ENCODE data around the gene ERF. TPM values are rescaled to one million over a fixed set of nuclear protein-coding genes. Genes with fewer than 3 reads are reported as not detected.
A peak's percentile ranks its signal among the peaks of the same experiment; 100 is the strongest.

Gene ERF
- total RNA-seq, 2 experiments from 2014 or later: 56.5 to 57.9 TPM

DNA sequence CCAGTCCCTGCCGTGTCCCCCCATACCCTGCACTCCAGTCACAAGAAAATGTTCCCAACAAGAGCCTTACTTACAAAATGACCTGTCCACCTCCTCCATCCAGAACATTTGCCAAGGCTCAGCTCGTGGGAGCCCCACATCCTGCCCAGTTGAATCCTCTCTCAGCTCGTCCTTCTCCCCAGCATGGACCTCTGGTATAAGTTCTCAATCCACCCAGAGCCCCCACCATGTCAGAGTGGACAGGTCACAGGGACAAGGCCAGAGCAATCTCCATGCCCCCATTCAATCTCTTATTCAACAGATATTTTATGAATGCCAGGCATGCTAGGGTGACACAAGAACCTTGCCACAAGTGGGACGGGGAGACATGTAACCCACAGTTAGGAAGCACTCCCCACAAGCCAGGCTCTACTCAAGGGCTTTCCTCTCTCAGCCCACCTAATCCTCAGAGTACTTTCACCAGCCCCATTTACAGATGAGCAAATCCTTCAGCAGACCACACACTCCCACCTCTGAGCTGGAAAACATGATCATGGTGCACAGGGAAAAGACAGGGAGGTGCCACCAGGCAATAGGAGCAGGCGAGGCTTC is 52.5 kb downstream of the ERF start:
- Mint-ChIP-seq H3K4me3 (peak overlapping the region; percentile 71), H3K4me1 (peaks cover 83% of the 10 kb centered on the region), H3K27ac (peak overlapping the region; percentile 95), H3K27me3 (no peaks in the 10 kb centered on the region), H3K9me3 (no peaks in the 10 kb centered on the region), H3K36me3 (ENCODE audit: low read depth) (peaks cover 87% of the 10 kb centered on the region)
- no peak for DNase-seq
- CTCF ChIA-PET: interaction anchor here (0.7 to 4.4 kb wide), 3 partner anchors 13 to 120 kb away, joined by 3 to 20 read pairs (median 3); no protein-coding TSS in a partner anchor
- POLR2A ChIA-PET: no interaction called here

DNA sequence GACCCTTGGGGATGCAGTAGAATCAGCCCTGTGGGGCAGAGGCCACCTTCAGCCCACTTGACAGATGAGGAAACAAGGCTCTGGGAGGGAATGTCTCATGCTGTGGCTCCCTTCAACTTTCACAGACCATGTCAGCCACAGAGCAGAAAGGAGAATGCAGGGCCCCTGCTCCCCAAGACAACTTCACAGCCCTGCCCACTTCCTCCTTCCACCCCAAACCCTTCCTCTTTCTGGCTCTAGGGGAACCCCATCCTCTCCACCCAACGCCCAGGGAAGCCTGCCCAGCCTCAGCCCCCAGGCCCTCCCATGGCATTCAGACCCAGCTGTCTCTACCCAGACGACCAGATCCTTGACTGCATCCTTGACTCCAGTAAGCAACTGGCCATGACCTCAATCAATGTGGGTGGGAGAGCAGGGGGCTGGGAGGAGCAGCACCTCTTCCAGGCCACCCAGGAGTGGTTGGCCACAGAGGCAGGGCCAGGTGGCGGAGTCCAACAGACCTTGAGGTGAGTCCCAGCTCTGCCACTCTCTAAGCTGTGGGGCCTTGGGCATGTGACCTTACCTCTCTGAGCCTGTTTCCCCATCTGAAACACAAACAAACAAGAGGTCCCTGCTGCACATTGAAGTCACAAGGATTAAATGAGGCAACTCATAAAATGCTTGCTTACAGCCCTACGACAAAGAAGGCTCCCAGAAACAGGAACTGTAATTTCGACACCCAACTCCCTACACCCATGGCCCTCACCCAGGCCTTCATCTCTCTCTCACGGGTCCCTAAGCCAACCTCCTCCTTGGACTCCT is 53.2 kb downstream of the ERF start:
- H3K4me3 Mint-ChIP-seq: peak overlapping the region; percentile 71
- no peaks in the 10 kb centered on the region for H3K9me3 Mint-ChIP-seq
- peaks cover 86% of the 10 kb centered on the region for H3K36me3 Mint-ChIP-seq (ENCODE audit: low read depth)
- DNase-seq: peak; percentile 60
- H3K27ac Mint-ChIP-seq: peak overlapping the region; percentile 95
- CTCF ChIA-PET: interaction anchor here (1.0 to 4.4 kb wide), 3 partner anchors 13 to 93 kb away, joined by 3 to 20 read pairs (median 3); no protein-coding TSS in a partner anchor
- peaks cover 84% of the 10 kb centered on the region for H3K4me1 Mint-ChIP-seq
- POLR2A ChIA-PET: interaction anchor here (0.6 kb wide), 1 partner anchor 44 kb away, joined by 3 read pairs; no protein-coding TSS in a partner anchor
- H3K27me3 Mint-ChIP-seq: no peaks in the 10 kb centered on the region

DNA sequence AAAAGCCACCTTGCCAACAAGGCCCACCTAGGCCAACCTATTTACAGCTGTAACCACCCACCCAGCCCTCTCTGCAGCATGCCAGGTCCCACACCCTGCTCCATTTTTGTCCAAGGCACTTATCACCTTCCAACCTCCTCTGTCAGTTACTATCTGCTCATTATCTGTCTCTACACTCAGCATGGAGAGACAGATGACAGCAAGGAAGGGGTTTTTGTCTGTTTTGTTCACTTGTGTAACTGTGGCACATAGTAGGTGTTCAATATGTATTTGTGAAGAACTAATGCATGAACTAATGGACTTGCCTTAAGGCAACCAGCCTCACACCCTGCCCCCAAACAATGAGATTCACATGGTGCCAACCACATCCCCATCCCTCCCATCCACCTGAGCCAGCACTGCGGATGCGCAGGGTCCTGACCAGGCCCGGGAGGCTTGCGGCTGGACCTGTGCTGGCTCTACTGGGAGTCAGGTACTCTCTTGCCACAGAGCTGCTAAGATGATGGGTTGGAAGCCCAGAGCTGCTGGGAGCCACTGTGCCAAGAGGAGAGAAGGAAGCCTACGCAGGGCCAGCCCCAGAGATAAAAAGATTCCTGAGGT is 54.7 kb downstream of the ERF start:
- H3K36me3 Mint-ChIP-seq (ENCODE audit: low read depth): peaks cover 84% of the 10 kb centered on the region
- H3K27ac Mint-ChIP-seq: peak overlapping the region; percentile 95
- ChIA-PET POLR2A (interaction anchor here (0.6 to 1.5 kb wide), 2 partner anchors 16 to 37 kb away, joined by 3 read pairs; no protein-coding TSS in a partner anchor), CTCF (interaction anchor here (0.9 to 4.4 kb wide), 12 partner anchors 8 to 80 kb away, joined by 3 to 20 read pairs (median 5); no protein-coding TSS in a partner anchor)
- H3K4me3 Mint-ChIP-seq: peak overlapping the region; percentile 74
- no peaks in the 10 kb centered on the region for H3K9me3 Mint-ChIP-seq
- H3K27me3 Mint-ChIP-seq: no peaks in the 10 kb centered on the region
- DNase-seq: no peak
- H3K4me1 Mint-ChIP-seq: peaks cover 93% of the 10 kb centered on the region

DNA sequence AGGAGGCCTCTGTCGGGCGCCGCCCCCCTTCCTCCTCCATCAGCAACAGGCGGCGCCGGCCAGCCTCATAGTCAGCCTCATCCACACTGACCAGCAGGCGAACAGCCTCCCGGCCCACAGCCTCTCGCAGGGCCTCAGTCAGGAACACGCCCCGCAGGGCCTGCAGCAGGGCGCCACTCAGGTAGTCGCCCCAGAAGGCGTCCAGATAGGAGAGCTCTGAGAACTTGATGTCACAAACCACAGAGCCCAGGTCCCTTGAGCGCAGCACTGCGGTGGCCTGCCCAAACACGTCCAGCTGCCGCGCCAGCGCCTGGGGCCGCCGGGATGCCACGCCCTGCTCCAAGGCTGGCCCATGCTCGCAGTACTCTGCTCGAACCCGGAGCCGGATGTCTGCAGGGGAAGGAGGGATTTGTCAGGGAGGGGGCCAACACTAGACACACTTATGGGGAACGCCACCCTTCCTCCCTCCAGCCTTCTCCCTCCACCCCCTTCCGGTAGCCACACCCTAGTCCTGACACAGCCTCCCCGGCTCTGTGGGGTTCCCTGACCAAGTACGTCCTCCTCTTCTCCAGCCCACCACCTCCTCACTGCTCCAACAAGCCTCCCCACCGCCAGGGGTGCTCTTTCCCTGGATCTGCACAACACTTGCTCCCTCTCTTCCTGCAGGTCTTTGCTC is 55.4 kb downstream of the ERF start:
- ChIA-PET POLR2A (interaction anchor here (0.6 to 1.5 kb wide), 2 partner anchors 17 to 37 kb away, joined by 3 read pairs; no protein-coding TSS in a partner anchor), CTCF (interaction anchor here (0.9 to 2.9 kb wide), 13 partner anchors 8 to 91 kb away, joined by 3 to 16 read pairs (median 5); partner anchors contain the start of gene DEDD2)
- peak overlapping the region; percentile 74 for H3K4me3 Mint-ChIP-seq
- H3K9me3 Mint-ChIP-seq: no peaks in the 10 kb centered on the region
- no peaks in the 10 kb centered on the region for H3K27me3 Mint-ChIP-seq
- peak; percentile 86 for DNase-seq
- H3K36me3 Mint-ChIP-seq (ENCODE audit: low read depth): peaks cover 77% of the 10 kb centered on the region
- peak overlapping the region; percentile 95 for H3K27ac Mint-ChIP-seq
- H3K4me1 Mint-ChIP-seq: peaks cover 87% of the 10 kb centered on the region

DNA sequence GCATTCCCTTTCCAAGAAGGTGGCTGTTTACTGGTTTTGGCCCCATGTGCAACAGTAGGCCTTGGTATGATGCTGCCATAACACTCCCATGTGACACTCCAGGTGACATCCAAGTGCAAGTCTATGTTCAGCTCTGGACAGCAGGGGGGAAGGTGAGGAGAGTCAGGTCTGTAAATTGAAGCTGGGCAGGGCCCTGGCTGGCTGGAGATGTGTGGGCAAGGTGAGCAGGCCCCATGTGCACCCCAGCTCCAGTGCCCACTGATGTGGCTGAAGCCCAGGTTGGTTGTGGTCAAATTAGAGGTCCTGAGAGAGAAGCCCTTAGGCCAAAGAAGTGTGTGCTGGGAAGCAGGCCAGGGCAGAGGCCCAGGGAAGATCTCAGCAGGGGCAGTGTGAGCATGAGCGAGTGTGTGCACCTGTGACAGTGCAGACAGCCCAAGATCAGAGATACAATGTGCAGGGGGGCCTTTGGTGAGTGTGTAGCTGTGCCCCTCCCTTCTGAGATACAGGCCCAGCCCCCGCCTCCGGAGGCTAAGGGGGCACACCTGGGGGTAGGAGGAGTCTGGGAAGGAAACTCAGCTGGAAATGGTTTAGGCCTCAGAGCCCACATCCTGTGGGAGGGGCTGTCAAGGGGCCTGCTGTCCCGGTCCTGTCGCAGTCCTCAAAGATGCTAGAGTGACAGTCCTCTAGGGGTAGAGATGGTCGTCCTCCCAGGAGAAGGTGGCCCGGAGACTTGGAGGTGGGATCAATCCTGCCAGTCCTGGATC is 56.1 kb downstream of the ERF start:
- ChIA-PET CTCF (interaction anchor here (0.6 to 2.9 kb wide), 13 partner anchors 8 to 579 kb away, joined by 3 to 16 read pairs (median 5); partner anchors contain the start of gene DEDD2), POLR2A (interaction anchor here (0.5 to 1.5 kb wide), 2 partner anchors 11 to 18 kb away, joined by 3 read pairs; no protein-coding TSS in a partner anchor)
- no peaks in the 10 kb centered on the region for H3K27me3 Mint-ChIP-seq
- peak overlapping the region; percentile 95 for H3K27ac Mint-ChIP-seq
- peaks cover 2% of the 10 kb centered on the region for H3K9me3 Mint-ChIP-seq
- peak overlapping the region; percentile 74 for H3K4me3 Mint-ChIP-seq
- H3K36me3 Mint-ChIP-seq (ENCODE audit: low read depth): peaks cover 75% of the 10 kb centered on the region
- DNase-seq: peak; percentile 90
- H3K4me1 Mint-ChIP-seq: peaks cover 84% of the 10 kb centered on the region

Other genes with a start within 250 kb of the ERF start
- under 1 TPM; 0.65 to 0.79 TPM for gene GRIK5, start 184.9 kb downstream of the ERF start, total RNA-seq
- gene ZNF574, start 179.0 kb downstream of the ERF start, total RNA-seq: 10 to 100 TPM; 14.1 to 15.8 TPM
- gene POU2F2, start 122.7 kb downstream of the ERF start, total RNA-seq: 10 to 100 TPM; 19.6 to 22.9 TPM
- 10 to 100 TPM; 37.2 to 42.4 TPM for gene DEDD2, start 37.5 kb downstream of the ERF start, total RNA-seq
- 10 to 100 TPM; 18.0 to 18.5 TPM for gene ZNF526, start 34.8 kb downstream of the ERF start, total RNA-seq
- 10 to 100 TPM; 42.7 to 53.4 TPM for gene GSK3A, start 12.5 kb downstream of the ERF start, total RNA-seq
- gene CIC, start 14.1 kb upstream of the ERF start, total RNA-seq: 10 to 100 TPM; 69.3 to 81.0 TPM
- gene PRR19, start 47.0 kb upstream of the ERF start, total RNA-seq: under 1 TPM; 0.54 to 0.62 TPM
- 10 to 100 TPM; 43.5 to 46.6 TPM for gene PAFAH1B3, start 47.5 kb upstream of the ERF start, total RNA-seq
- not detected for gene TMEM145, start 58.2 kb upstream of the ERF start, total RNA-seq
- gene MEGF8, start 70.5 kb upstream of the ERF start, total RNA-seq: 1 to 10 TPM; 3.3 to 3.7 TPM
- gene CNFN, start 135.2 kb upstream of the ERF start, total RNA-seq: not detected
- 10 to 100 TPM; 27.7 to 29.5 TPM for gene LIPE, start 172.3 kb upstream of the ERF start, total RNA-seq
- gene CXCL17, start 187.8 kb upstream of the ERF start, total RNA-seq: not detected